ENCODE measurements around the gene CA5A. TPM values are rescaled to one million over a fixed set of nuclear protein-coding genes. Genes with fewer than 3 reads are reported as not detected.
"Not testable (repeated sequence)": the region's sequence is repeated elsewhere in the genome, so short reads cannot be mapped to it uniquely, and the experiment has no call there.

CA5A gene
- total RNA-seq, 6 experiments from 2014 or later, result not detected

DNA sequence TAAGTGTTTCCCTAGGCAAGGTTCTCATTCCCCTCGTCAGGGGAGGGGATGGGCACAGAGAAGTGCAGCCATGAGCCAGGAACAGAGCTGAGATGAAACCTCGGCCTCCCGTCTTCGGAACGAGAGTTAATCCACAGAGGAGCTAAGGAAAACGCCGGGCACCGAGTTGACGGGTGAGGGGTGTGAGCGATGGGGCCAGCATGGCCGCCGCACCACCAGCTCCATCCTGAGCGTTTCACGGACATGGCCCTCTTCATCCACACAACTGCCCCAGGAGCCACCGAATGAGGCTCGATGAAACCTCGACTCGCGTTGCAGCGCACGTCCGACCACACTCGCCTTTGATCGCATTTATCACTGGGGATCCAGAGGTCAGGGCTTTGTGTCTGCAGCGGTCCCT lies 21.5 kb downstream of the CA5A start:
- peaks cover 25% of the 10 kb centered on the region for H3K27me3 Mint-ChIP-seq (ENCODE audit: insufficient read depth)
- no peak for DNase-seq

GRCh38 chr16:87914021-87914725 lies 22.2 kb downstream of the CA5A start:
- Mint-ChIP-seq H3K4me1 (ENCODE audit: low read depth) (peaks cover 12% of the 10 kb centered on the region), H3K27me3 (ENCODE audit: insufficient read depth) (peaks cover 25% of the 10 kb centered on the region)
- H3K9me3 Mint-ChIP-seq; H3K4me3 Mint-ChIP-seq; H3K36me3 Mint-ChIP-seq (ENCODE audit: low read depth); DNase-seq; H3K27ac Mint-ChIP-seq: not testable (repeated sequence)

More for the DNA sequence above, 21.5 kb downstream of the CA5A start:
- no peak overlapping the region for H3K27ac Mint-ChIP-seq
- peaks cover 8% of the 10 kb centered on the region for H3K4me1 Mint-ChIP-seq (ENCODE audit: low read depth)
- TF ChIP-seq, protein P1, sequence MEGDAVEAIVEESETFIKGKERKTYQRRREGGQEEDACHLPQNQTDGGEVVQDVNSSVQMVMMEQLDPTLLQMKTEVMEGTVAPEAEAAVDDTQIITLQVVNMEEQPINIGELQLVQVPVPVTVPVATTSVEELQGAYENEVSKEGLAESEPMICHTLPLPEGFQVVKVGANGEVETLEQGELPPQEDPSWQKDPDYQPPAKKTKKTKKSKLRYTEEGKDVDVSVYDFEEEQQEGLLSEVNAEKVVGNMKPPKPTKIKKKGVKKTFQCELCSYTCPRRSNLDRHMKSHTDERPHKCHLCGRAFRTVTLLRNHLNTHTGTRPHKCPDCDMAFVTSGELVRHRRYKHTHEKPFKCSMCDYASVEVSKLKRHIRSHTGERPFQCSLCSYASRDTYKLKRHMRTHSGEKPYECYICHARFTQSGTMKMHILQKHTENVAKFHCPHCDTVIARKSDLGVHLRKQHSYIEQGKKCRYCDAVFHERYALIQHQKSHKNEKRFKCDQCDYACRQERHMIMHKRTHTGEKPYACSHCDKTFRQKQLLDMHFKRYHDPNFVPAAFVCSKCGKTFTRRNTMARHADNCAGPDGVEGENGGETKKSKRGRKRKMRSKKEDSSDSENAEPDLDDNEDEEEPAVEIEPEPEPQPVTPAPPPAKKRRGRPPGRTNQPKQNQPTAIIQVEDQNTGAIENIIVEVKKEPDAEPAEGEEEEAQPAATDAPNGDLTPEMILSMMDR (IDR thresholded peaks at IDR 0.05), result no peak
- no peaks in the 10 kb centered on the region for H3K9me3 Mint-ChIP-seq
- no peak overlapping the region for H3K4me3 Mint-ChIP-seq
- no peaks in the 10 kb centered on the region for H3K36me3 Mint-ChIP-seq (ENCODE audit: low read depth)

DNA sequence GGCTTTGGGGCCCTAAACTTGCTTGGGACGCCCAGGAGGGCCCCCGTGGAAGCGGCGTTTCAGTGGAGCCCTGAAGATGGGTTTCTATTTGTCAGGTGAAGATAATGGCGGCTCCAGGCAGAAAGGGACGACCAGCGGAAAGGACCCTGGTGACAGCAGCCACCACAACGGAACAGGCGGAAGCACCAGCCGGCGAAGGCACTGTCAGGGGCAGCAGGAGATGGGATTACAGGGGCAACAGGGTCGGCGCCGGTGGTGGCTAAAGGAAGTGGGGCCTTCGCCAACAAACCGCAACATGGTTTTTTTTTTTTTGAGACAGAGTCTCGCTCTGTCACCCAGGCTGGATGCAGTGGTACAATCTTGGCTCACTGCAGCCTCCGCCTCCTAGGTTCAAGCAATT lies 23.6 kb downstream of the CA5A start:
- H3K27me3 Mint-ChIP-seq (ENCODE audit: insufficient read depth), result peaks cover 22% of the 10 kb centered on the region
- not testable (repeated sequence) for H3K9me3 Mint-ChIP-seq; H3K27ac Mint-ChIP-seq; DNase-seq; H3K4me3 Mint-ChIP-seq; H3K4me1 Mint-ChIP-seq (ENCODE audit: low read depth); H3K36me3 Mint-ChIP-seq (ENCODE audit: low read depth)

DNA sequence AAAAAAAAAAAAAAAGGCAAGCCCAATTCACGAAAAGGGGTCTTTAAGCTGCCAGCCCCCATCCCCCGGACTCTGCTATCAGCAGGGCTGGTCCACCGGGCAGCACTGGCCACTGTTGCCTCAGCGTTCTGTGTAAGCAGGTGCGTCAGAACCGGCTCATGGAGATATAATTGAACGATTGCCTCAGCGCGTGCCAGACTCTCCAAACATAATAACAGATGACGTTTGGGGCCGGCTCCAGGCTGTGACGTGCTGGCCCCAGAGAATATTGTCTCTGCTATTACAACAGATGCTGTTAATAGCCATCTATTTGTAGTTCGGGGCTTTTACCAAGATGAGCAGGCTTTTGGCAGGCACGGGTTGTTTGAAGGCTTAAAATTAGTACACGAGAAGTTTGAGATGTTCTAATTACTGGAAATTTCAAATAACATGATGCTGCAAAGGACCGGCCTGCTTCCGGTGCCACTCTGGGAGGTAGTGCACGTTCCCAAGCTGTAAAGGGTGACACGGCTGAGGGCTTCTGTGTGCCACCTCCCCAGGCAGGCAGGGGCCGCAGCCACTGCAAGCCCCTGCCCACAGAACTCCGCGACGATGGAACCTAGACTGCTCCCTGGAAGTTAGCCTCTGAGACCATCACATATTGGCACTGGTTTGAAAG lies 25.1 kb downstream of the CA5A start:
- not testable (repeated sequence) for H3K4me3 Mint-ChIP-seq; H3K4me1 Mint-ChIP-seq (ENCODE audit: low read depth); H3K27ac Mint-ChIP-seq; H3K36me3 Mint-ChIP-seq (ENCODE audit: low read depth); H3K9me3 Mint-ChIP-seq
- H3K27me3 Mint-ChIP-seq (ENCODE audit: insufficient read depth), result peaks cover 22% of the 10 kb centered on the region
- peak; percentile 69 for DNase-seq

DNA sequence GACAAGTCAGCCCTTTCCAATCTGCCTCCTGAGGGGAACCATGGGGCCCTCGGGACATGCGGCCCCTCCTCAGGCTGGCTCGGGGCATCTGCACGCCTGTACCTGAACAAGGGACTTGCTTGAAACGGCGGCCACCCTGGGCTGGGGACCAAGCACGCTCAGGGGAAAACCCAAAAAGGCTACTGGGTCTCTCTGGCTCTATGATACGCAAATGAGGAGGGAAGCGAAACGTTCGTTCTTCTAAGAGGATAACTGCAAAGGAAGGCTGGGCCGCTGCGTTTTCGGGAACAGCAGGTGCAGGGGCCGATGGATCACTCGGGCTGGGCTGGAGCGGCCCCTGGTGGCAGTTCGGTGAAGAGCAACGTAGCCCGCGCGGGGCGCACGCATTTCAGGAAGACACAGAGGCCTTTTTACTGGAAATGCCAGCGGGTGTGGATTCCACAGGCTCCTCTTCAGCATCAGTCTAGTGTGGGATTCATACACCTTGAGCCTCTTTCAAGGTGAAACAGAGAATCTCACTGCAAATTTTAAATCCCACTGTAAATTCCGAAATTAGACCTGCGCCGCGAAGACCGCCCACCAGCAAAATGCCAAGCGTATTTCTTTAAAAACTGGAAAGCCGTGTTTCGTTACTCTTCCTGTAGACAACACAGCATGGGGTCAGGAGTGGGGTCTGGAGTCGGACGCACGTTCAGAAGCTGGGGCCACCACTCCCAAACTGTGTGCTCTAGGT lies 27.0 kb downstream of the CA5A start:
- peak; percentile 42 for DNase-seq
- TF ChIP-seq, protein P1 (IDR thresholded peaks at IDR 0.05), result peak; percentile 94
- H3K4me1 Mint-ChIP-seq (ENCODE audit: low read depth); H3K4me3 Mint-ChIP-seq; H3K9me3 Mint-ChIP-seq; H3K27ac Mint-ChIP-seq; H3K36me3 Mint-ChIP-seq (ENCODE audit: low read depth): not testable (repeated sequence)
- peaks cover 19% of the 10 kb centered on the region for H3K27me3 Mint-ChIP-seq (ENCODE audit: insufficient read depth)

GRCh38 chr16:87908101-87908500 lies 28.2 kb downstream of the CA5A start:
- peaks cover 15% of the 10 kb centered on the region for H3K27me3 Mint-ChIP-seq (ENCODE audit: insufficient read depth)
- not testable (repeated sequence) for H3K9me3 Mint-ChIP-seq; DNase-seq; H3K36me3 Mint-ChIP-seq (ENCODE audit: low read depth); H3K27ac Mint-ChIP-seq; H3K4me3 Mint-ChIP-seq; H3K4me1 Mint-ChIP-seq (ENCODE audit: low read depth)

DNA sequence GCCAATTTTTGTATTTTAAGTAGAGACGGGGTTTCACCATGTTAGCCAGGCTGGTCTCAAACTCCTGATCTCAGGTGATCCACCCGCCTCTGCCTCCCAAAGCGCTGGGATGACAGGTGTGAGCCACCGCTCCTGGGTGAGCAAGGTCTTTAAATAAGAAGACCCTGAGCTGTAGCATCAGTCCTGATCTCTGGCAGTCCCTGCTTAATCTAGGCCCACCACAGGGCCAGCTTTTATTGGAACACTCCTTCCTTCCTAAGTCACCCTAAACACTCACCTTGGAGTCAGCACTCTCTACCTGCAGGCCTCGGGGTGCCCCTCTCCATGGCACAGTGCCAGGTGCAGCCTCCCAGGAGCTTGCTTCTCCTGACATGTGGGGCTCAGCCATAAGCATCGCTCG lies 30.8 kb downstream of the CA5A start:
- DNase-seq; H3K4me1 Mint-ChIP-seq (ENCODE audit: low read depth); H3K4me3 Mint-ChIP-seq; H3K27ac Mint-ChIP-seq; H3K27me3 Mint-ChIP-seq (ENCODE audit: insufficient read depth); H3K9me3 Mint-ChIP-seq; H3K36me3 Mint-ChIP-seq (ENCODE audit: low read depth): not testable (repeated sequence)

DNA sequence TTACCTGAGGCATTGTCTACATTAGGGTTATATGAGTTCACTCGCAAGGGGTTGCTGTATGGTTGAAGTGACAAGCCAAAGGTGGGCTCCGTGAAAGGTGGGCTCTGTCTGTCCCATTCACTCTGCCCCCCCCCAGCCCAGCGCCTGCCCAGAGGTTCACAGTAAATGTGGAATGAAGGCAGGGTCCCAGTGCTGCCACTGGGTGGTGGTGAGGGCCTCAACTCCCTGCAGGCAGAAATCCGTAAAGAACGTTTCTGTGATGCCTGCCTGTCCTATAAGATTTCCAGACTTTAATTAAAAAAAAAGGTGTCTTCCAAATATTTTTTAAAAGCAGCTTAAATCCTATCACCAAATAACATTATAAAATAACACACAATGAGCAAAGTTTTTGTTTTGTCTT lies 31.4 kb downstream of the CA5A start:
- H3K4me3 Mint-ChIP-seq; H3K36me3 Mint-ChIP-seq (ENCODE audit: low read depth); H3K27me3 Mint-ChIP-seq (ENCODE audit: insufficient read depth); H3K4me1 Mint-ChIP-seq (ENCODE audit: low read depth); DNase-seq; H3K27ac Mint-ChIP-seq; H3K9me3 Mint-ChIP-seq: not testable (repeated sequence)

DNA sequence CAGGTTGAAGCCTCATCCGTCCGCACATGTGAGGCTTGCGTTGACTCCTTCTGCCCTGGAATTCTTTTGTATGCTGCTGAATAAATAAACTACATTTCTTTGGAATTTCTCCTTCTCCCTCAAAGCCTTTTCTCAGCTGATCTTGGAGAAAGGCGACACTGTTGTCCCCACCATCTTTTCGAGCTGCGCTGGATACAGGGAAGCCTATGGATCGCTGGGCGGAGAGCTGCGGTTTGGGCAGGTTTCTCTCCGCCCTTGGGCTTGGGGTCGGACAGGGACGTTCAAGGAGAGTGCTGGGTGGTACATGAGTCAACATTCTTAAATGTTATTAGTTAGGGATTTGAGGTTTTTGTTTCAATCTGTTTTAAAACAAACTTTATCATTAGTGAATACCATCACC lies 35.8 kb downstream of the CA5A start:
- not testable (repeated sequence) for H3K27me3 Mint-ChIP-seq (ENCODE audit: insufficient read depth); DNase-seq; H3K9me3 Mint-ChIP-seq; H3K36me3 Mint-ChIP-seq (ENCODE audit: low read depth); H3K27ac Mint-ChIP-seq; H3K4me3 Mint-ChIP-seq
- H3K4me1 Mint-ChIP-seq (ENCODE audit: low read depth), result peaks cover 25% of the 10 kb centered on the region

All from HFFc6 (cell line).